Measurements from ENCODE around the gene ACSS2.

Gene ACSS2

DNA sequence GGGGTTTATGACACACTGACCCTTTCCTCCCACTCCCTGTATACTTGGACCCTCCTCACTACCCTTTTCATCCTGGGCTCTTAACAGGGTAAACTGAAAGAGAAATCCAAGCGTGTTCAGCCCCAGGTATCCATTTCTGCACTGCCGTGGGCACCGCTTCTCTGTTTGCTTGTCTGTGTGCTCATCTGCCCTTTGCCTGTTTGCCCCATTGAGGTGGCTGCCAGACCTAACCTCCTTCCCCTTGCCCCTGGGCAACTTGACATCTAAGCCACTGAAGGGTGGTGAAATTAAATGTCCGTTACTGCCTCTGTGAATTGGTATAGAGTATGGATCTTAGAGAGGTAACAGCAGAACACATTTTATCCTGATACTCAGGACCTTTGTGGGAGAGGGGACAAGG is 38.7 kb downstream of the ACSS2 start:
- DNase-seq (ENCODE audit: low read depth): no peak

DNA sequence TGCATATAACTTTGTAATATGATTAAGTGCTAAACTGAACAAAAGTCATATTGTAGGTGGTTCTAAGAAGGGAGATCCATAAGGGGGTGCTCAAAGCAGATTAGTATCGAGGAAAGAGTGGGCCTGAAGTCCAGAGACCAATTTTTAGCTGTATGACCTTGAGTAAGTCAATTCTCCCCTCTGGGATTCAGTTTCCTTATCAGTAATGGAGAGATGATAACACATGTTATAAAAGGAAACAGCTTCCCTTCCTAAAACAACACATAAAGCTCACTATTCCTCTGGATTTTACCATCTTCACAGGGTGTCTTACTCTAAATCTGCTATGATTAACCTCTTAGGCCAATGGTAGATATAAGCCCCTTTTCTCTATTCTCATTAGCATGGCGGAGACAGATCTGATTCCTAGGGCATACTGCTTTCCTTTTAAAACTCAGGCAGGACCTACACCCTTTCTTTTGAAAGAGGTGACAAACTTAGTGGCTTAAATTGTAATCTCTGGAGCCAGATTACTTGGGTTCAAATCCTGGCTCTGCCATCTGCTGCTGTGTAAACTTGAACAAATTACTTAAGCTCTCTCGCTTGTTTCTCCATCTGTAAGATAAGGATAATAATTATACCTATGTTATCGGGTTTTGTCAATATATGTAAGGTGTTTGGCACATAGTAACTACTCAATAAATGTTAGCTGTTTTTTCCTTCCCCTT is 39.5 kb downstream of the ACSS2 start:
- DNase-seq (ENCODE audit: low read depth): no peak

DNA sequence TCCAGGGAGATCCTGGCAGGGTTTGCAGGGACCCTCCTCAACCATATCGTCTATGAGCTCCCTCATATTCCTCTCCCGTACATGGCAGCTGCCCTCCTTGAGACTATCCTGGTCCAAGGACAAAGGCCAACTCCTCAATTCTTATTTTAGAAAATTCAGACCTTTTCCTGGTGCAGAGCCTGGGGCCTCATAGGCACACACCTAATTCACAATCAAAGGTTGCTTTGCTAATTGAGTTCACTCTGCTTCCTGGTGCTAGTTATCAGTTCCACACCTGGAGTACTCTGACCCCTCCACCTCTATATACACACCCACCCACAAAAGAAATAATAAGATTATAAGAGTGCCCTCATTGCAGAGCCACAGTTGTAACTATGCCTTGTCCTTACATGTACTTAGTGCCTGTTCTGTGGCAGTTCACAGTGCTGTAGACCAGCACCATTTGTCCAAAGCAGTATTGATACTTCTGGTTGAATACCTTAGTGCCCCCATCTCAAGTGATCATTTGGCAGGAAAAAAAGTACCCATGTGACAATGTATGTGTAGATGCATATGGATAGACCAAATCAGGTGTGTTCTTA is 40.5 kb downstream of the ACSS2 start:
- DNase-seq (ENCODE audit: low read depth): no peak

DNA sequence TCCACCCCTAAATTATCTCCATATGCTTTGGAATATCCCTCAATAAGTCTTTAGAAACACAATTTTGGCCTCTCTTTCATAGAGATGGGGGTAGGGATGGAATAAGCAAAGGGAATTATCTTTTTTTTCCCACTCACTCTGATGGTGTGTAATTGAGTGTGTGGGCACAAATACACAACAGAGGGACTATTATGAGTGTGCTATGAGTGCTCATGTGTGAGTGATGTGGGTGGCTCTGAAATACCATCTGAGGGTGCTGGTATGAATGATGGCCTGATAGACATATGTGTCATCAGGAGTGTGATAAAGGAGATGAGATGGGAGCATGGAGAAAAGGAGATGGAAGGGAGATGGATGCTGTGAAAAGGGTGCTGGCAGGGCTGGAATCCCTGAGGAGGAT is 43.6 kb downstream of the ACSS2 start:
- DNase-seq (ENCODE audit: low read depth): no peak

DNA sequence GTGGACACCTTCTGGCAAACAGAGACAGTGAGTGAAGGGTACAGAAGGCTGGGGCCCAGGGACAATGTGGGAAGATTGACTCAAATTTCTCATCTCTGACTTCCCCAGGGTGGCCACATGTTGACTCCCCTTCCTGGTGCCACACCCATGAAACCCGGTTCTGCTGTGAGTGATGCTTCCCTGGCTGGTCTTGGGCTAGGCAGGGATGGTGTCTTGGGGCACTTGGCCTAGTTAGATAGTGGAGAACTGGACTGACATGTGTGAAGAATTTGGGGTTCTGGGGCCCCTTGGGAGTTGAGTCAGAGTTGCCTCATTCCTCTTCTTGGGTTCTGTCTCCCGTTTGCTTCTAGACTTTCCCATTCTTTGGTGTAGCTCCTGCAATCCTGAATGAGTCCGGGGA is 45.0 kb downstream of the ACSS2 start:
- DNase-seq (ENCODE audit: low read depth): peak; percentile 20

DNA sequence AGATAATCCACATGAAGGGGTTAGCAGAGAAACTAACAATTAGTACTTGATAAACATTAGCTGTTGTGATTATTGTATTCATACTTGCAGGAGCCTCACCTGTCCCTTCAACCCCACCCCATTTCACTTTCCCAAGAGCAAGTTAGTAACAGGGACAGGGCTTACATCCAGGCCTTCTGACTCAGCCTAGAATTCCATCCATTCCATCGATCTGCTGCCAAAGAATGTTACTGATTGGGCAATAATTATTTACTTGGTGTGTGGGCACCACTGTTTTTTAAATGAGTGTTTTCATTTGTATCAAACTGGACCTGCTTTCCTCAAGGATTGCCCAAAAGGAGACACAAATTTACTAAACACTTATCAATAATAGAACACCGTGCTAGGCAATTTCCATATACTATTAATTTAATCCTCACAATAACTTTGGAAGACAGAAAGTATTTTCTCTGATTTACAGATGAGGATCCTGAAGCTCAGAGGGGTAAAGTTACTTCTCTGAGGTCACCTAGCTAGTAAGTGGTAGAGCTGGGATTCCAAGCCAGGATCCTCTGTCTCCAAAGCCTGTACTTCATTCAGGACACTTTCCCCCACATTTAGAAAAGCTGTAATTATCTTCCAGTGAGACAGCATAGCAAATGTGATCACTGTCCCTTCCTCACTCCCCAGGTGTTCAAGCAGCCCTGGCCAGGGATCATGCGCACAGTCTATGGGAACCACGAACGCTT is 46.4 kb downstream of the ACSS2 start:
- no peak for DNase-seq (ENCODE audit: low read depth)

DNA sequence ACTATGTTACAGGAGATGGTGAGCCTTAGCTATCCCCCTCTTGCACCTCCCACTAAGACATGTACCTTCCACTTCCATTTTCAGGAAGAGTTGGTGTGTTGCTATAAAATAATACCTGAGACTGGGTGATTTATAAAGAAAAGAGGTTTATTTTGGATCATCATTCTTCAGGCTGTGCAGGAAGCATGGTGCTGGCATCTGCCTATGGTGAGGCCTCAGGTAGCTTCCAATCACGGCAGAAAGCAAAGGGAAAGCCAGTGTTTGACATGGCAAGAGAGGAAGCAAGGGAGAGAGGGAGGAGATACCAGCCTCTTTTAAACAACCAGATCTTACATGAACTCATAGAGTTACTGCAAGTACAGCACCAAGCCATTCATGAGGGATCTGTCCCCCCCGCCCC is 47.0 kb downstream of the ACSS2 start:
- DNase-seq (ENCODE audit: low read depth): no peak

DNA sequence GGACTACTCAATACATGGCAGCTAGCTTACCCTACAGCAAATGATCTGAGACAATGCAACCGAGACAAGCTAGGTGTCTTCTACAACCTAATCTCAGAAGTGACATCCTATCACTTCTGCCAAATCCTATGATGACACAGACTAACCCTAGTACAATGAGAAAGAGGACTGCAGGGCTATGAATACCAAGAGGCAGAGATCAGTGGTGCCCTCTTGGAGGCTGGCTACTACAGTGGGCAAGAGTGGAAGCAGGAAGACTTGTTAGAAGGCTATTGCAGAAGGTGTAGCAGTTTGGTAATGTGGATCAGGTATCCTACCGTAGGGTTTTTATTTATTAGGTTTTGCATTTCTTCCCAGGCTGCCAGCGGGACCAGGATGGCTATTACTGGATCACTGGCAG is 48.9 kb downstream of the ACSS2 start:
- DNase-seq (ENCODE audit: low read depth): no peak

DNA sequence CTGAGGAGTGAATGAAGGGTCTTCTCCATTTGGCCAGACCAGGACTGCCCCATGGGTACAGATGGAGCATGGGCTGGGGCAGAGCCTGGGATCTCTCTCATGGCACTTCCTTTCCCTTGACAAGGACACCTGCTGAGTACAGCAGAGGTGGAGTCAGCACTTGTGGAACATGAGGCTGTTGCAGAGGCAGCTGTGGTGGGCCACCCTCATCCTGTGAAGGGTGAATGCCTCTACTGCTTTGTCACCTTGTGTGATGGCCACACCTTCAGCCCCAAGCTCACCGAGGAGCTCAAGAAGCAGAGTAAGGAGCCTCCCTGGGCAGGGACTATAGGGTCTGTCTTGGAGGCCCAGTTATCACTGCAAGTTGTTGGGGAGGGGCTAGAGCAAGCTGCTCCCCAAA is 49.6 kb downstream of the ACSS2 start:
- no peak for DNase-seq (ENCODE audit: low read depth)

DNA sequence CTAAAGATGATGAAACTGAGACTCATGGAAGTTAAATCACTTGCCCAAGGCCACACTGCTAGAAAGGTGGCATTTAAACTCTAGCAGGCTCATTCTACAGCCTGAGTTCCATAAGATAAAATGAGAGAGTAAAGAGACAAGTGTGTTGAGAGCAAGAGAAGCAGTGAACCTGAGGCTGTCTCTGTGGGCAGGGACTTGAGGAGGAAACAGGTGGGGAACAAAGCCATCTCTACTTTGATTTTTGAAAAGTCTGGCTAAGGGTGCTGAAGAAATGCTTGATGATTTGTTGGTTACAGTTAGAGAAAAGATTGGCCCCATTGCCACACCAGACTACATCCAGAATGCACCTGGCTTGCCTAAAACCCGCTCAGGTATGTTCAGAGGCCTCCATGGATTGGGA is 50.2 kb downstream of the ACSS2 start:
- no peak for DNase-seq (ENCODE audit: low read depth)

DNA sequence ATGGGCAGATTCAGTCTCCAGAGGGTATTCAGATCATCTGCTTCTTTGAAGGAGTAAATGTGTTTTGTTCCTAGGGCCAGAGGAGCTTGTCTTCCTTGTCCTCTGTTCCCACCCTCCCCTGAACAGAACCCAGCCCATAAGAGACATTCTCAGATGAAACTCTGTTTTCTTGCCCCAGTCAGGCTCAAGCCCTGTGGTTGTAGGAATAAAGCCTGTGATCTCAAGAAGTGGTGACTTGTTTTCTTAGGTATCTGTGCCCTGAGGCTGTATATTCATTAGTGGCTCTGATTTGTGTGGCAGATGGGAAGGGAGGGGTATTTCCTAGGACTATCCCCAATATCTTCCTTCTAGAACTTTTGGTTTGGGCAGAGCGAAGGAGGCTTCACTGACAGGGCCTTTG is 51.3 kb downstream of the ACSS2 start:
- DNase-seq (ENCODE audit: low read depth): no peak

DNA sequence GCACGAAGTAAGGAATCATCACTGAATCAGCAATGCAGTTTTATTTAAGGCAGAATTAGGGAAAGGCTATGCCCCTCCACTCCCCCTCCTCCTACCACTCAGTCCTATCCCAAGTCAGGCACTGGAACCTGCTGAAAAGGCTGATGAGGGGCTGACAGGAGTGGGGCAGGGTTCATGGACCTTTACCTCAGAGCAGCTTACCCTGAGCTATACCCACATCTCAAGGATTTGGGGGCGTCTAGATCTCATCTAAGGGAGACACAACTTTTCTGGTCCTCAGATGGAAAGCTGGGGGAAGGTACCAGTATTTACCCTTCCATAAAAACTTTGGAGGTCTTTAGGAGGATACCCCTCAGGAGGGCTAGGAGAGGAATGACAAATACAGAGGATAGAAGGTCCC is 52.0 kb downstream of the ACSS2 start:
- no peak for DNase-seq (ENCODE audit: low read depth)

DNA sequence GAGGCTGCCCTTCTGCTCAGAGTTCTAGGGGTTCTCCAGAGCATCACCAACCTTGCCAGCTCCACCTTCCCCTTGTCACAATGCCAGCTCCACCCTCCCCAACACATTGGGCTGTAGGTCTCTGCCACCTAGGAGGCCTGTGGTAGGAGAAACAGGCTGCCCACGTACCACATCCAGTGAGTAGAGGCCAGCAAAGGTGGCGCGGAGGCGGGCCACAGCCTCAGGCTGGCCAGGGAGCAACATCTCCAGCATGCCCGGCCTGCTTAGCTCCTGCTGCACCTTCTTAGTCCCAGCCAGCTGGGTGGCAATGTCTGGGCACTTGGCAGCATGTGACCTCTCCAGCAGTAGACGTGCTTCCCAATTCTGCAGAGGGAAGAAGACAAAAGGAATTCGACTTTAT is 55.4 kb downstream of the ACSS2 start:
- DNase-seq (ENCODE audit: low read depth): no peak

DNA sequence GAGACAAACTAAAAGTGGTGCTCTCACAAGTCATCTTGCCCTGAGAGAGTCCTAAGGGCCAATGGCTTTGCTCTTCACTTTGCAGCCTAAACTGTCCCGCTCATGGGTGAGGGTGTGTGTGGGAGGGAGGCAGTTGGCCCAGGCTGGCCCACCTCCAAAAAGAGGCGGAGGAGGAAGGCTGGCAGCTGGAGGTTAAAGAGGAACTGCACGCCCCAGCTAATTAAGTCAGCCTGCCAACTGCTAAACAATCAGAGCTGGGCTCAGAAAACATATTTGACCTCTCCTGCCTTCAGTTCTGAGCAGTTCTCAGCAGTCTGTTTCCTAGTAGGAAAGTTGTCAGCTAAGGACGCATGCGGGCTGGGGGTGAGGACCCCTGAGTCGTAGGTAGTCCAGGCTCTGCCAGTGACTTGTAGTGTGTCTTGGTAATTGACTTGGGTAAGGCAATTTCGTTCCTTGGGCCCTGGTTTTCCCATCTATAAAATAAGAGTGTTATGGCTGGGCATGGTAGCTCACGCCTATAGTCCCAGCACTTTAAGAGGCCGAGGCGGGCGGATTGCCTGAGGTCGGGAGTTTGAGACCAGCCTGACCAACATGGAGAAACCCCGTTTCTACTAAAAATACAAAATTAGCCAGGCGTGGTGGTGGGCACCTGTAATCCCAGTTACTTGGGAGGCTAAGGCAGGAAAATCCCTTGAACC is 62.2 kb downstream of the ACSS2 start:
- peak; percentile 8 for DNase-seq (ENCODE audit: low read depth)

DNA sequence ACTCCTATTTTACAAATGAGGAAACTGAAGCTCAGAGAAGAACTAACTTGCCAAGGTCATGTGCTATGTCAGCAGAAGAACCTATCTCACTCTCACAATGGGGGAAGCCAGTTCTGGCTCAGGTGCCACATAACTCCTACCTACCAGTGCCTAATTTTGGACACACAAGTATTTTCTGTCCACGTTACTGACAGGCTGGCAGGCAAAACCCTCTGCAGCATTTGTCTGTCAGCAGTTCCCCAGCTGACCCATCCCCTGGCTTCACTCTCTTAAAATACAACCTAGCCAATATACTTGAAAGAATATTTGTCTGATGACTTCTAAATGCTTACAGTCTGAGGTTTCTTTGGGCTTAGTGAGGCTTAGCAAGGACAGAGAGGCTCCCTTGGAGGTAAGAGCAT is 63.7 kb downstream of the ACSS2 start:
- no peak for DNase-seq (ENCODE audit: low read depth)

DNA sequence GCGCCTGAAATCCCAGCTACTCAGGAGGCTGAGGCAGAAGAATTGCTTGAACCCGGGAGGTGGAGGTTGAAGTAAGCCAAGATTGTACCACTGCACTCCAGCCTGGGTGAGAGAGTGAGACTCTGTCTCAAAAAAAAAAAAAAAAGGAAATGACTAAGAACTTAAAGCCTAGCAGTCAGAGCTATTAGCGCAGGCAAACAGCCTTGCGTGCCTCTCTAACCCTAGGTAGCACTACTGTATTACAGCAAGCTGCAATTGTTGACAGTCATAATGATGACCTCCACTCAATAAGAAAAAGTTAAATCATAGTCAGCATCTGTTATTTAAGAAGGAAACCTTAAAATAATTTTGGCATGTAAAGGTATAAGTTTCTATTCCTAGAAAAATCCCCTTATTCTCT is 64.8 kb downstream of the ACSS2 start:
- no peak for DNase-seq (ENCODE audit: low read depth)

DNA sequence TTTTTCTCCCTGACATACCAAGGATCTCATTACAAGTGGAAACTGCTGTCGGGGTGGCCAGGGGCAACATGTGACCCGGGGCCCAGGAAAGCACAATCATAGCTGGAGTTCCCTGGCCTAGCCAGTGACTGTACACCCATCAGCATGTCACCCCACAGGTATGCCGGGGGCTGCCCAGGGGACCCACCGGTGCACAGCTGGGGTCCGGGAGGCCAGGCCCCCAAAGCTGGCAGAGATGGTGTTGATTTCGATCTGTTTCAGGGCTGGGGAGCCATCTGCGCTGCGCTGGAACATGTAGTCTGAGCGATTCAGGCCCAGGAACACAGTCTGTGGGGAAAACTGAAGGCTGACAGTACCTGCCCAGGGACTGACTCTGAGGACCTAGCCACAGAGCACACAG is 65.9 kb downstream of the ACSS2 start:
- DNase-seq (ENCODE audit: low read depth): no peak

DNA sequence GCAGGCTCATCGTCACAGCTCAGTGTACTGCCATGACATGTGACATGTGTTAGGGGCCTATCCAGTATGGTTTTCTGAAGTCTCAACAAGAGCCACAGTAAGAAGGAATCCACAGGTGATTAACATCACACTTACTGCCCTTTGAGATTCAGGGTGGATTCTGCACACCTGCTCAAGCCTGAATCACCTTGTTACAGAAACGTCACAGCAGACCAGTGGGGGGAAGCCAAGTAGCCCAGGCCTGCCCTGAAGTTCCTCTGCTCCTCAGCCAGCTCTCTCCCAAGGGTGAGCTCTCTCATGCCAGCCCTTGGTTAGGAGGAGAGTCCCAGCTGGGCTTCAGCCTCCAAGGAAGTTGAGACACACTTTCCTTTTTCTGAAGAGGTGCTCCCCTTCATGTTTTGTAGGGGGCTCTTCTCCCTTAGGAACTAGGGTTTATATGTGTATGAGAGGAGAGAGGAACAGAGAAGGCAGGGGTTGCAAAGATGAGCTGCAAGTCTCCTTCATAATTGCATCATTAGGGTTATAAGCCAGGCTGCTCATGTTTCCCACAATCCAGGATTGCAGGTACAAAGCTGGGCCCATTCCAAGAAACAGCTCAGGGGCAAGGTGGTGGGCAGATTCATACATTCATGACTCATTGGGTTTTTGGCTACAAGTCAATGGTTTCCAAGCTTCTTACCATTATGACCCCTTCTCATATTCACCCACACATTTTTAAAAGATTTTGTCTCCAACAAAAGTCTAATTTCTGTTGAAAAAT is 67.6 kb downstream of the ACSS2 start:
- no peak for DNase-seq (ENCODE audit: low read depth)

DNA sequence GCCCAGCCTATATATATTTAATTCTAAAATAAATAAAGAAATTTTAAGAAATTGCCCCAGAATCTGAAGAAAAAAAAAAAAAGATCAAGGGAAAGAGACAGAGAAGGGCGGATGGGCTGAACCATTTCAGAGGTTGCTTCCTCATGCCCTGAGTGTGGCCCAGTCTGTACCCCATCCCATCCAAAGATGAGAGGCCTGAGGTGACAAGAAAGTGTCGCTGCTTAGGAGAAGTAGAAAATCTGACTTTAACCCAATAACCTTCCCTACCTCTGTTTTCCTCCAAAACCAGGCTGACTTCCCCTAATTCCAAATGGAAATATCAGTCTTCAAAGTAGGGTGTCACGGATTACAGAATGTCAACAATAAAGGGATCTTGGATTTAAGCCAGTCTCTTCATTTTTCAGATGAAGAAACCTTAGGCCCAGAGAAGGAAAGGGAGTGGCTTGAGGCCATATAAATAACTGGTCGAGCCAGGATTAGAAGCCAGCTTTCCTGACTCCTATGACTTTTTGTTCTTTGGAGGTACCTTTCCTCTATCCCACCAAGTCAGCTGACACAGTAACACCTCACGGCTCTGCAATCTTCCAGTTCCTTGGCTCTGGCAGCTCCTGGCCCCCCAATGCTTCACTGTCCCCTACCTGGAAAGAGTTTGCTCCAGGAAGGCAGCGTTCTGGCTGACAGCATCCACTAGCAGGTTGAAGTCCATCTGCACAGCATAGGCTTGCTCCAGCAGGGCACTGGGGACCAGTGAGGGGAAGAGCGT is 69.1 kb downstream of the ACSS2 start:
- no peak for DNase-seq (ENCODE audit: low read depth)

DNA sequence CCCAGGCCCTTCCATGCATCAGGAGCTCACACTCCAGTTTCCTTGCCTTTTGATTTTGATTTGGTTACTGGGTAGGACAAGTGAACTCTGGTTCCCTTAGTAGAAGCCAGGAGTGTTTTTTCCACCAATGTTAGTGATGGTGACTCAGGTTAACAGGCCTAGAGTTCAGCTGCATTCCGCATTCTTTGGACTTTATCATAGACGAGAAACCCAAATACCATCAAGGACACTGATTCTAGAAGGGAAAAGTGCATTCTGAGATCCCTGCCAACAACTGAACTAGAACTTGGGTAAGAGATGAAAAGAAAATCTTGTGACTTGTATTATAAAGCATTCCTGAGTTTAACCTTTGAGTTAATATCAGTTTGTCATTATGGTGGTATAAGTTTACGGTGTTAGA is 70.2 kb downstream of the ACSS2 start:
- DNase-seq (ENCODE audit: low read depth): no peak

DNA sequence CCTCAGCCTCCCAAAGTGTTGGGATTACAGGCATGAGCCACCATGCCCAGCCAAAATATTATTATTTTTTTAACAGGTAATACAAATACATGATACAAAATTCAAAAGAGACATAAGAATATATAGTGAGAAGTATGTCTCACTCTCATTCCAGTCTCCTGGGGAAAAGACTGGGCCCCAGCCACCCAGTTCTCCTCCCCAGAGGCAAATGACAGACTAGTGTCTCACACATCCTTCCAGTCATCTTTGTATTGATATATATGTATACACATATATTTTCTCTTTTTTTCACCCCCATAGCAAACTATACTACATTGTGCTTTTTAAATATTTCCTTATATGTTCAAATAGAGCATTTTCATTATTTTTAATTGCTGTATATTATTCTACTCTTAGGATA is 70.9 kb downstream of the ACSS2 start:
- DNase-seq (ENCODE audit: low read depth): no peak

DNA sequence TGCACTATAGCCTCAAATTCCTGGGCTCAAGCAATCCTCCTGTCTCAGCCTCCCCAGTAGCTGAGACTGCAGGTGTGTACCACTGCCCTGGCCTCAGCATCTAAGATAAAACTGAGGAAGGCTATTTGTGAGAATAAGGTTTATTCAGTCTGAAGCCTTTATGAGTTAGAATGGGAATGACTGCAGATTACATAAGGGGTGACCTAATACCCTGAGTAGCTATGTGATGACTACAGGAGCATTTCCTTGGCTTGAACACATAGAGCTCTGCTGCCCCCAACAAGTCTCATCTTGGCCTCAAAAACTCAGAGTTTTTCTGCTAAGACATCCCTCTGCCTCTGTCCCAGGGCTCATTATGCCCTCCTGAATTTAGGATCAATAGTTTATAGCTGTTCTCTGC is 71.6 kb downstream of the ACSS2 start:
- DNase-seq (ENCODE audit: low read depth): no peak

All from CMK (cell line).